GM12872 (cell line): ENCODE results near the gene SCFD2.

Experiments used
- TF ChIP-seq, protein P1 (sequence below): IDR thresholded peaks from 3 replicates; pipeline ENCODE4 v1.5.1; 2011; ENCODE audit warnings: low read depth, mild to moderate bottlenecking, low read length, moderate library complexity; ENCODE audit not compliant: insufficient read depth

Gene SCFD2

DNA sequence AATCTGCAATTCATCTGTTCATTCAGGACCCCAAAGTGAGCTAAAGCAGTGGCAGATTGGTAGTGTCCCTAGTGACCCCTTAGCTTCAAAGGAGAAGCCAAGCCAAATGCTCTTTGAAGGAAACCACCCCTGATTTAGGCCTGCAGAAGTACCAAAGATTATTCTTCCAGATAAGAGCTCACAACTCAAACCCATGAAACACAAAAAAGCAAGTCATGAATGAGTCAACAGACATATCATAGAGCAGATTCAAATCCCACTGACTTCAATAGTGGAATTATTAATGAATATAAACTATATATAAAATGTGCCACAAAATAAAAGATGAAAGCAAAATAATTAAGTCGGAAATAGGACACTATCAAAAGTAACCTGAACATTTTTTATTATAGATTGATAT lies 197.6 kb downstream of the SCFD2 start:
- TF ChIP-seq, protein P1, sequence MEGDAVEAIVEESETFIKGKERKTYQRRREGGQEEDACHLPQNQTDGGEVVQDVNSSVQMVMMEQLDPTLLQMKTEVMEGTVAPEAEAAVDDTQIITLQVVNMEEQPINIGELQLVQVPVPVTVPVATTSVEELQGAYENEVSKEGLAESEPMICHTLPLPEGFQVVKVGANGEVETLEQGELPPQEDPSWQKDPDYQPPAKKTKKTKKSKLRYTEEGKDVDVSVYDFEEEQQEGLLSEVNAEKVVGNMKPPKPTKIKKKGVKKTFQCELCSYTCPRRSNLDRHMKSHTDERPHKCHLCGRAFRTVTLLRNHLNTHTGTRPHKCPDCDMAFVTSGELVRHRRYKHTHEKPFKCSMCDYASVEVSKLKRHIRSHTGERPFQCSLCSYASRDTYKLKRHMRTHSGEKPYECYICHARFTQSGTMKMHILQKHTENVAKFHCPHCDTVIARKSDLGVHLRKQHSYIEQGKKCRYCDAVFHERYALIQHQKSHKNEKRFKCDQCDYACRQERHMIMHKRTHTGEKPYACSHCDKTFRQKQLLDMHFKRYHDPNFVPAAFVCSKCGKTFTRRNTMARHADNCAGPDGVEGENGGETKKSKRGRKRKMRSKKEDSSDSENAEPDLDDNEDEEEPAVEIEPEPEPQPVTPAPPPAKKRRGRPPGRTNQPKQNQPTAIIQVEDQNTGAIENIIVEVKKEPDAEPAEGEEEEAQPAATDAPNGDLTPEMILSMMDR = no peak

- TF ChIP-seq, protein P1 = no peak
Measured at GRCh38 chr4:53162969-53163368, 202.9 kb downstream of the SCFD2 start.

DNA sequence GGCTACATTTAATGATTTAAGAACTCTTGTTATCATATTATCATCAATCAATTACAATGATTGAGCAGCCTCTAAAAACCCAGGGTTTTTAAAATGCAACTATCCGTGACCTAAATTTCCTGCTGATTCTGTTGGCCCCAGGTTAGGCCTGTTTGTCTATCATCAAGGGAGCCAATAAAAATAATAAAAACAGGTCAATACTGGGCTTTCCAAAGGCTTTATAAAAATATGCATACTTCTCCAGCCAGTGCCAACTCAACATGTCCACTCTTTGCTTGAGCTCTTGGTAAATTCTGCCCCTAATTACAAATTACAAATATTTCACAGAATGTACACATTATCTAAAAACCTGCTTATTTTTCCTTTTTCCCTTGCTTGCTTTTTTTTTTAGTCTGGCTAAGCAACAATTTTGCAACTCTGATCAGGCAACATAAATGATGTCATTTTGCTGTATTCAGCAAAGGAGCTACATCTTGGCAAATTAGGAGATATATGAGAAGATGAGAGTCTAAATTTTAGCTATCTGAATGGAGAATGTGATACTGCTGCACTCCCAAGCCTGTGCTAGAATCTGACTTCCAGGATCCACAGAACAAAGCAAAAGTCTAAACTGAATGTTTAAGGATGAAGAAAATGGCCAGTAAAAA lies 204.0 kb downstream of the SCFD2 start:
- TF ChIP-seq, protein P1 = no peak

GRCh38 chr4:53161051-53161786 lies 204.6 kb downstream of the SCFD2 start:
- TF ChIP-seq, protein P1 = no peak

DNA sequence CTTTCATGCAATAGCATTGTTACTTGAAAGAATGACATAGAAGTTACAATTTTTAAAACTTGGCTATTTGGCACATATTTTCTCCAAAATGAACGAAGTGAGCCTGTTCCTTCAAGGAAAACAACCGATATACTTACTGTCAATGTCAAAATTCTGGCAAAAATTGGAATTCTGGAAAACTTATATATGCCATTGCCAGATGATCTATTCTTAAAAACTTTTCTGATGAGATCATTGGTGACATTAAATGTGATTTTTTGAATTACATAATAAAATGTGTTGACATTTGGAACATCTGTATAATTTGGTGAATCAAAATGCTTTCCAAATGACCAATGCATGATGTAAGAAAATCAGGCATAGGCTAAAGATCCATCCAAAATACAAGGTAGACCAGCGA lies 209.0 kb downstream of the SCFD2 start:
- TF ChIP-seq, protein P1 = no peak

- TF ChIP-seq, protein P1 = no peak
Measured at GRCh38 chr4:53152467-53152866, 213.4 kb downstream of the SCFD2 start.

DNA sequence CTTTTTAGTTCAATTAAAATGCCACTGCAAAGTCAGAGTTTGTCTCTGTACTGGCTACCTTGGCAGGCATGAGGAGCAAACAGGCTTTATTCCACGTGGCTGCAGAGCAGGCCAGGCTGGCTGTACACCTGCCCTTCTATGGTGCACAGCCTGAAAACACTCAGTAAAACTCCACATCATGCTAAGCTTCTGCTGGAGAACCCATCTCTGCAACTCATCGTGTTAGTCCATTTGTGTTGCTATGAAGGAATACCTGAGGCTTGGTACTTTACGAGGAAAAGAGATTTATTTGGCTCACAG lies 214.4 kb downstream of the SCFD2 start:
- TF ChIP-seq, protein P1 = no peak
